Mucosa of rectum (tissue), 2 donors: ENCODE measurements around the gene BLOC1S5.

Source experiments
- H3K27ac ChIP-seq, 2 donors: one replicate each; pipeline ENCODE4 v1.7.0; 2013; ENCODE audit warnings: inconsistent platforms in 2 of 2, low read depth in 2 of 2, low read length in 2 of 2
- H3K27me3 ChIP-seq, 2 donors: one replicate each; pipeline ENCODE4 v1.7.0; 2013; ENCODE audit warnings: low read length in 2 of 2; ENCODE audit not compliant: control insufficient read depth in 2 of 2, insufficient read depth in 2 of 2
- H3K36me3 ChIP-seq, 2 donors: one replicate each; pipeline ENCODE4 v1.7.0; 2013; ENCODE audit warnings: low read length in 2 of 2; ENCODE audit not compliant: control insufficient read depth in 2 of 2, insufficient read depth in 2 of 2
- H3K4me1 ChIP-seq, 2 donors: one replicate each; pipeline ENCODE4 v1.7.0; 2013; ENCODE audit warnings: low read length in 2 of 2, mild to moderate bottlenecking in 1 of 2; ENCODE audit not compliant: control insufficient read depth in 2 of 2, insufficient read depth in 2 of 2
- H3K4me3 ChIP-seq, 2 donors: one replicate each; pipeline ENCODE4 v1.7.0; 2013; ENCODE audit warnings: low read length in 2 of 2
- H3K9ac ChIP-seq, 2 donors: one replicate each; pipeline ENCODE4 v1.7.0; 2013; ENCODE audit warnings: low read length in 2 of 2, low read depth in 1 of 2, mild to moderate bottlenecking in 1 of 2
- H3K9me3 ChIP-seq, 2 donors: one replicate each; pipeline ENCODE4 v1.7.0; 2013; ENCODE audit warnings: low read length in 2 of 2; ENCODE audit not compliant: control insufficient read depth in 2 of 2
- donor health status: healthy.
- donor health status: Normal muscosa, but diverticular disease.

BLOC1S5 gene

DNA sequence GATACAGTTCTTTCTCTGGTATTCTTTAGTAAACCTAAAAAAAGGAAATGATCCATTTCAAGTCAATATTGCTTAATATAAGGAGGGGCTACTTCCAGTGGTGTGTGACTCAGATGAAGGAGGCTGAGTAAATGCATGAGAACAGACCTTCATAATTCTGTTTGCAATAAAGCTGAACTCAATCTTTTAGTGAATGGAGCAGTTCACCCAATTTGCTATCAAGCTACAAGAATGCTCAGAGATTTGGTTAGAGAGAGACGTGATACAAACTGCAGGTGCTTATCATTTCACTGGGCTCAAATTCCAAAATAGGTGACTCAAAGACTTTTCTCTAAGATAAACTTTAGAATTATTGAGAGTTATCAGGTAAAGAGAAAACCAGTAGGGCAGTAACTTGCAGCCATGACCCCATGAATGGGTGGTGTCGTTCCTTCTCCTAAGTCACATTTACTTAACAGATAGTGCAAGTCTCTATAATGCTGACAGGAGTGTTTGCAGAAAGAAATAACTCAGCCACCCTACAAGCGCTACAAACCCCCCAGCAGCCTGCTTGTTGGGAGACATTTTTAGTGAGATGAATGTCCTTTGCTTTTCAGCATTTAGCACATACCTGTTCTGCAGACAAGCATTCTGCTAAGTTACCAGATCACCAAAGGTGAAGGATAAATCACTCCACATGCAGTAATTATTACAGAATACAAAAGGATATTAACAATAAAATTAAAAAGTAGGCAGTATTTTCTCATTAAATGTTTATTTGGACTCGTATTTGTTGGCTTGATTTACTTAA is 16.4 kb upstream of the BLOC1S5 start:
- H3K9me3 ChIP-seq, result no peaks in the 10 kb centered on the region
- no peaks in the 10 kb centered on the region for H3K27me3 ChIP-seq
- H3K4me1 ChIP-seq, result no peaks in the 10 kb centered on the region
- H3K4me3 ChIP-seq, result no peak overlapping the region
- no peak overlapping the region for H3K9ac ChIP-seq
- no peak overlapping the region for H3K27ac ChIP-seq
- peaks cover 2 to 6% of the 10 kb centered on the region in 2 donors for H3K36me3 ChIP-seq

DNA sequence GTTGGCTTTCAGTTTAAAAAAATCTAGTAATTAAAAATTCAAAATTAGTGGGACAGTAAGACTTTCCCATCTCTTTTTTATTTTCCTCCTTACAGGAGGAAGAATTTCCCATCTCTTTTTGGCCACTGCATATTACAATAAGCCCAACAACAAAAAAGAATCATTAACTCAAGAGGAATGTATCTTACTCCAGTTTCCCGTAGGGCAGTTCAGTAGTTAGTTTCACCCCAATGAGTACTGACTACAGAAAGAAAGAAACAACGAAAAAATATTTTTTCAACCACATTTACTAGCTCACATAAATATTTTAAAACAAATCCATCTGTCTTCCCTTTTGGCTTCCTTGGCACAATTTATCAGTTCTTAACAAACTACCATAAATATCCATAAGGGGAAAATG is 14.9 kb upstream of the BLOC1S5 start:
- Histone ChIP-seq H3K4me1 (no peaks in the 10 kb centered on the region), H3K4me3 (no peak overlapping the region), H3K27me3 (no peaks in the 10 kb centered on the region)

DNA sequence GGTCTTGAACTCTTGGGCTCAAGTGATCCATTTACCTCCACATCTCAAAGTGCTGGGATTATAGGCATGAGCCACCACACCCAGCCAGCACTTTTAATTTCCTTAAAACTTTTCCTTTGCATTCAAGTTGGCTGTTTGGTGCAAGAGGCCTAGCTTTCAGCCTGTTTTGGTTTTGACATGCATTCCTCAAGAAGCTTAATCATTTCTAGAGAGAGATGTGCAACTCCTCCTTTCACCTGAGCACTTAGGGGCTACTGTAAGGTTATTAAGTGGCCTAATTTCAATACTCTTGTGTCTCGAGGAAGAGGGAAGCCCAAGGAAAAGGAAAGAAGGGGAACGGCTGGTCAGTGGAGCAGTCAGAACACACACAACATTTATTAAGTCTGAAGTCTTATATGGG is 13.8 kb upstream of the BLOC1S5 start:
- no peaks in the 10 kb centered on the region for H3K4me1 ChIP-seq
- no peak overlapping the region for H3K9ac ChIP-seq
- no peaks in the 10 kb centered on the region for H3K27me3 ChIP-seq
- H3K27ac ChIP-seq, result no peak overlapping the region
- H3K9me3 ChIP-seq, result no peaks in the 10 kb centered on the region
- no peak overlapping the region for H3K4me3 ChIP-seq
- H3K36me3 ChIP-seq, result peaks cover 2 to 3% of the 10 kb centered on the region in 2 donors

More for the DNA sequence above, 14.9 kb upstream of the BLOC1S5 start:
- H3K36me3 ChIP-seq, result peaks cover 2 to 6% of the 10 kb centered on the region in 2 donors
- no peaks in the 10 kb centered on the region for H3K9me3 ChIP-seq
- H3K27ac ChIP-seq, result no peak overlapping the region
- H3K9ac ChIP-seq, result no peak overlapping the region

GRCh38 chr6:8075704-8076103 is 11.5 kb upstream of the BLOC1S5 start:
- H3K27me3 ChIP-seq, result no peaks in the 10 kb centered on the region
- H3K4me1 ChIP-seq, result no peaks in the 10 kb centered on the region
- no peaks in the 10 kb centered on the region for H3K9me3 ChIP-seq
- H3K36me3 ChIP-seq, result peaks cover 0 to 2% of the 10 kb centered on the region in 2 donors
- no peak overlapping the region for H3K9ac ChIP-seq
- H3K27ac ChIP-seq, result no peak overlapping the region
- no peak overlapping the region for H3K4me3 ChIP-seq

DNA sequence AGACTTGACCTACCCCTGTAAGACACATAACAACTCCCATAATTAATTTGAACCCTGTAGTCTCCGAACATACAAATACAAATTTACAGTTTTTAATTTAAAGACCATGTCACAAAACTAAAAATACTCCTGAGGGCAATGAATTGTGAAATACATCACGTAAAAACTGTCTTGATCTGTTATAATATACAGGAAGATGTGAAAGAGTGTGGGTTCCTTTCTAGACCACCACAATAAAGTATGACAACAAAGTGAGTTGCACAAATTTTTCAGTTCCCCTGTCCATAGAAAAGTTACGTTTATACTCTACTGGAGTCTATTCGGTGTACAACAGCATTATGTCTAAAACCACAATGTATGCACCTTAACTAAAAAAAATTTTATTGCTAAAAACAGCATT is 11.0 kb upstream of the BLOC1S5 start:
- H3K27ac ChIP-seq, result no peak overlapping the region
- no peaks in the 10 kb centered on the region for H3K4me1 ChIP-seq
- no peaks in the 10 kb centered on the region for H3K27me3 ChIP-seq
- H3K9me3 ChIP-seq, result no peaks in the 10 kb centered on the region
- no peak overlapping the region for H3K4me3 ChIP-seq
- H3K9ac ChIP-seq, result no peak overlapping the region
- H3K36me3 ChIP-seq, result peaks cover 0 to 2% of the 10 kb centered on the region in 2 donors

- Histone ChIP-seq H3K9ac (no peak overlapping the region), H3K27ac (no peak overlapping the region), H3K36me3 (no peaks in the 10 kb centered on the region), H3K4me1 (no peaks in the 10 kb centered on the region), H3K4me3 (no peak overlapping the region), H3K9me3 (no peaks in the 10 kb centered on the region), H3K27me3 (no peaks in the 10 kb centered on the region)
Observed at GRCh38 chr6:8074213-8074612, 10.0 kb upstream of the BLOC1S5 start.

GRCh38 chr6:8073758-8074157 is 9.6 kb upstream of the BLOC1S5 start:
- Histone ChIP-seq H3K36me3 (no peaks in the 10 kb centered on the region), H3K4me3 (no peak overlapping the region), H3K27me3 (no peaks in the 10 kb centered on the region), H3K9me3 (no peaks in the 10 kb centered on the region), H3K27ac (no peak overlapping the region), H3K9ac (no peak overlapping the region), H3K4me1 (no peaks in the 10 kb centered on the region)

- Histone ChIP-seq H3K9me3 (no peaks in the 10 kb centered on the region), H3K4me1 (no peaks in the 10 kb centered on the region), H3K27ac (no peak overlapping the region), H3K4me3 (no peak overlapping the region), H3K9ac (no peak overlapping the region), H3K36me3 (no peaks in the 10 kb centered on the region), H3K27me3 (no peaks in the 10 kb centered on the region)
Observed at GRCh38 chr6:8070718-8071117, 6.5 kb upstream of the BLOC1S5 start.

DNA sequence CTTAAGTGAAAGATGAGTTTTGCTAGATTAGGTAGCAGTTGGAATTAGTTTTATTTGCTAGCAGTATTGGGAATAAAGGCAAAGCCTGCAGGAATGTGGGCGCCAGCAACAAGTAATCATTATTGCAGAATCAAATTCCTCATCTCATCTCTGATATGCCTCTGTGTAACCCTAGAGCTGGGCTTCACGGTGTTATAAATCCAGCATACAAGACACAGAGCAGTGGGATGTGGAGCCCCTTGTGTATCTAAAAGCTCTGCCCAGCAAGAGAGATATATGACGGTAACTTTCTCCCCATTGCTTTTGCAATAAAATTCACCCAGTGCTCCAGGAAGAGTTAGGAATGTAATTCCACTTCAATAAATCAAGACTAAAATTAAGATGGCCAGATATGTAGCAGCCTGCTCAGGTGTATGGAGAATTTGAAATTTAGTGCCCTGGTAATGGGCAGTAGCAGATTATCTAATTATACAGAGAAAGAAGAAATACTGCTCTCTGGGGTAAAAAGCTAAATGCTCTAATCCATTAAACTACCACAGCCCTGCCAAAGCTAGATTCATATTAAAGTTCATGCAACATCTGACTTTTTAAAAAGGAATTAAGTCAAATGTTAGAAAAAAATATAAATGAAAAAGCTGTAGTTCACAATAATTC is 5.6 kb upstream of the BLOC1S5 start:
- H3K27ac ChIP-seq, result no peak overlapping the region
- H3K4me3 ChIP-seq, result no peak overlapping the region
- H3K9me3 ChIP-seq, result no peaks in the 10 kb centered on the region
- peaks cover 5 to 7% of the 10 kb centered on the region in 2 donors for H3K4me1 ChIP-seq
- H3K27me3 ChIP-seq, result no peaks in the 10 kb centered on the region
- no peak overlapping the region for H3K9ac ChIP-seq
- H3K36me3 ChIP-seq, result no peaks in the 10 kb centered on the region

DNA sequence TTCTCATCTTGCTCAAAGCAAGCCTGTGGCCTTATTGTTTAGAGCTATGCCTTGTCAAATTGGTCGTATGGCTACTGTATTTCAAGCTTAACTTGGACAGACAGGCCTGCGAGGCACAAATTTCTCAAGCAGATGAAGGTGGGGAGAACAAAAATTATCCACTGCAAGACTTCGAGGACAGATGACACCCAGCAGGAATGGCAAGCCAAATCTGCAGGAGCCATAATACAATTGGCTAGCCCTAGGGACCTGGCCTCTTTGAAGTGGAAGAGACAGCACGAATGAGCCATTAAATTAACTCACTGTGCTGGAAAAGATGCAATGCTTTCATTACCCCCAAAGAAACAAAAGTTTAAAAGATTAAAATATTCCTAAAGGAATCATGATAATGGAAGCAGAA is 5.0 kb upstream of the BLOC1S5 start:
- H3K27ac ChIP-seq, result no peak overlapping the region
- no peaks in the 10 kb centered on the region for H3K9me3 ChIP-seq
- H3K36me3 ChIP-seq, result no peaks in the 10 kb centered on the region
- H3K4me1 ChIP-seq, result peaks cover 6 to 8% of the 10 kb centered on the region in 2 donors
- no peak overlapping the region for H3K4me3 ChIP-seq
- H3K27me3 ChIP-seq, result no peaks in the 10 kb centered on the region
- H3K9ac ChIP-seq, result no peak overlapping the region
